GM10266 (cell line): Measurements from ENCODE around the gene LRRC9.

ENCODE experiments used
- DNase-seq: peaks from one replicate; pipeline ENCODE4 v3.0.0; 2012; ENCODE audit errors: extremely low spot score
- TF ChIP-seq, protein P1 (sequence below): IDR thresholded peaks from 2 replicates; pipeline ENCODE4 v1.5.1; 2012; ENCODE audit warnings: mild to moderate bottlenecking, low read depth; ENCODE audit not compliant: control insufficient read depth, insufficient read depth; ENCODE audit errors: missing control alignments

The LRRC9 gene

DNA sequence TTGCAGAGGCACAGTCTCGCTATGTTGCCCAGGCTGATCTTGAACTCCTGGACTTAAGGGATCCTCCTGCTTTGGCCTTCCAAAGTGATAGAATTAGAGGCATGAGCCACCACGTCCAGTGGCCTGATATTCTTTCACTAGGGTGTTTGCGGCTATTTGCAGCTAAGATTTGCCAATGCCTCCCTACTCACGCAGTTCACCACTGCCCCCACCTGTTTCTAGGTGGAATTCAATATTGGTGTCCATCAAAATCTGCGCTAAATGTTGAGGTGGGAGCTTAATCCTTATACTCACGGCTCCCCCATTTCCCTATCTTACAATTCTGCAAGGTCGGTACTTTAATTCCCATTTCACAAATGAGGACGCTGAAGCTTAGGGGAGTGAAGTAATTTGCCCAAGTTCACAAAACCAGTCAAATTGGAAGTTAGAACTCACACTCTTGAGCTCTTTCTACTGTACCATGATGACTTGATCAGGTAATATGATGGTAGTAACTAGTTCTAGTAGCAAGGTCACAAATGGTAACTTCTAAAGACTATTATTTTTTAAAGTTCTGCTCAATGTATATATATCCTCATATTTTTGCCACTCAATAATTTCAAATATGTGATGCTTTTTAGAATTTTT is 22.1 kb upstream of the LRRC9 start:
- no peak for DNase-seq
- TF ChIP-seq, protein P1, sequence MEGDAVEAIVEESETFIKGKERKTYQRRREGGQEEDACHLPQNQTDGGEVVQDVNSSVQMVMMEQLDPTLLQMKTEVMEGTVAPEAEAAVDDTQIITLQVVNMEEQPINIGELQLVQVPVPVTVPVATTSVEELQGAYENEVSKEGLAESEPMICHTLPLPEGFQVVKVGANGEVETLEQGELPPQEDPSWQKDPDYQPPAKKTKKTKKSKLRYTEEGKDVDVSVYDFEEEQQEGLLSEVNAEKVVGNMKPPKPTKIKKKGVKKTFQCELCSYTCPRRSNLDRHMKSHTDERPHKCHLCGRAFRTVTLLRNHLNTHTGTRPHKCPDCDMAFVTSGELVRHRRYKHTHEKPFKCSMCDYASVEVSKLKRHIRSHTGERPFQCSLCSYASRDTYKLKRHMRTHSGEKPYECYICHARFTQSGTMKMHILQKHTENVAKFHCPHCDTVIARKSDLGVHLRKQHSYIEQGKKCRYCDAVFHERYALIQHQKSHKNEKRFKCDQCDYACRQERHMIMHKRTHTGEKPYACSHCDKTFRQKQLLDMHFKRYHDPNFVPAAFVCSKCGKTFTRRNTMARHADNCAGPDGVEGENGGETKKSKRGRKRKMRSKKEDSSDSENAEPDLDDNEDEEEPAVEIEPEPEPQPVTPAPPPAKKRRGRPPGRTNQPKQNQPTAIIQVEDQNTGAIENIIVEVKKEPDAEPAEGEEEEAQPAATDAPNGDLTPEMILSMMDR: peak; percentile 35

DNA sequence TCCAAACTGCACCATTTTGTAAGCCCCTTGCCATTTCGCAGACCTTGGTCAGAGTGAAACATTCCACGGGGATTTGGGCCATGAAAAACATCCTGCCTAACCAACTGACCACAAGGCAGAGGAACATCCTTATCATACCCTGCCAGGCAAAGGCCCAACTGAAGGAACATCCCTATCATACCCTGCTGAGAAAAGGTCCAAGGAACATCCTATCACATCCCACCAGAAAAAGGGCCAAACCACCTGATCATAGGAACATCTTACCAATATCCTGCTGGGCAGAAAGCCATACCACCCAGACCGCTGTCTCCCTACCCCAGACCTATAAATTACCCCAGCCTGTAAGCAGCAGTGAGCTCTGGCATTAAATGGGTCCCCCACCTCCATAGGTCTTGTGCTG is 19.4 kb upstream of the LRRC9 start:
- DNase-seq: no peak
- TF ChIP-seq, protein P1: no peak

- DNase-seq: no peak
- TF ChIP-seq, protein P1: no peak
Measured at GRCh38 chr14:59904184-59904583, 15.8 kb upstream of the LRRC9 start.

GRCh38 chr14:59905188-59905587 is 14.8 kb upstream of the LRRC9 start:
- no peak for DNase-seq

GRCh38 chr14:59912443-59912842 is 7.5 kb upstream of the LRRC9 start:
- TF ChIP-seq, protein P1: no peak

More at GRCh38 chr14:59905188-59905587, 14.8 kb upstream of the LRRC9 start:
- TF ChIP-seq, protein P1: no peak

GRCh38 chr14:59913187-59913586 is 6.8 kb upstream of the LRRC9 start:
- DNase-seq: no peak
- TF ChIP-seq, protein P1: no peak

More at GRCh38 chr14:59912443-59912842, 7.5 kb upstream of the LRRC9 start:
- DNase-seq: no peak

- TF ChIP-seq, protein P1: peak; percentile 37
- peak; percentile 46 for DNase-seq
Measured at GRCh38 chr14:59918824-59919569, 947 bp upstream of the LRRC9 start.
